ENCODE measurements around the gene AKR1E2.

Gene AKR1E2

GRCh38 chr10:4851846-4852245 lies 25.8 kb downstream of the AKR1E2 start:
- DNase-seq (ENCODE audit: low read depth): no peak
- H3K4me3 ChIP-seq (ENCODE audit: low read depth, low read length): no peak overlapping the region
- TF ChIP-seq, protein P1, sequence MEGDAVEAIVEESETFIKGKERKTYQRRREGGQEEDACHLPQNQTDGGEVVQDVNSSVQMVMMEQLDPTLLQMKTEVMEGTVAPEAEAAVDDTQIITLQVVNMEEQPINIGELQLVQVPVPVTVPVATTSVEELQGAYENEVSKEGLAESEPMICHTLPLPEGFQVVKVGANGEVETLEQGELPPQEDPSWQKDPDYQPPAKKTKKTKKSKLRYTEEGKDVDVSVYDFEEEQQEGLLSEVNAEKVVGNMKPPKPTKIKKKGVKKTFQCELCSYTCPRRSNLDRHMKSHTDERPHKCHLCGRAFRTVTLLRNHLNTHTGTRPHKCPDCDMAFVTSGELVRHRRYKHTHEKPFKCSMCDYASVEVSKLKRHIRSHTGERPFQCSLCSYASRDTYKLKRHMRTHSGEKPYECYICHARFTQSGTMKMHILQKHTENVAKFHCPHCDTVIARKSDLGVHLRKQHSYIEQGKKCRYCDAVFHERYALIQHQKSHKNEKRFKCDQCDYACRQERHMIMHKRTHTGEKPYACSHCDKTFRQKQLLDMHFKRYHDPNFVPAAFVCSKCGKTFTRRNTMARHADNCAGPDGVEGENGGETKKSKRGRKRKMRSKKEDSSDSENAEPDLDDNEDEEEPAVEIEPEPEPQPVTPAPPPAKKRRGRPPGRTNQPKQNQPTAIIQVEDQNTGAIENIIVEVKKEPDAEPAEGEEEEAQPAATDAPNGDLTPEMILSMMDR (IDR thresholded peaks at IDR 0.05; ENCODE audit: low read depth, low read length, missing control alignments): no peak

GRCh38 chr10:4865945-4866661 lies 40.1 kb downstream of the AKR1E2 start:
- no peak for DNase-seq (ENCODE audit: low read depth)
- no peak overlapping the region for H3K4me3 ChIP-seq (ENCODE audit: low read depth, low read length)
- TF ChIP-seq, protein P1 (IDR thresholded peaks at IDR 0.05; ENCODE audit: low read depth, low read length, missing control alignments): no peak

GRCh38 chr10:4867109-4867519 lies 41.1 kb downstream of the AKR1E2 start:
- TF ChIP-seq, protein P1 (IDR thresholded peaks at IDR 0.05; ENCODE audit: low read depth, low read length, missing control alignments): no peak
- DNase-seq (ENCODE audit: low read depth): no peak
- no peak overlapping the region for H3K4me3 ChIP-seq (ENCODE audit: low read depth, low read length)

GRCh38 chr10:4867520-4868356 lies 41.7 kb downstream of the AKR1E2 start:
- H3K4me3 ChIP-seq (ENCODE audit: low read depth, low read length): no peak overlapping the region
- DNase-seq (ENCODE audit: low read depth): no peak
- TF ChIP-seq, protein P1 (IDR thresholded peaks at IDR 0.05; ENCODE audit: low read depth, low read length, missing control alignments): no peak

DNA sequence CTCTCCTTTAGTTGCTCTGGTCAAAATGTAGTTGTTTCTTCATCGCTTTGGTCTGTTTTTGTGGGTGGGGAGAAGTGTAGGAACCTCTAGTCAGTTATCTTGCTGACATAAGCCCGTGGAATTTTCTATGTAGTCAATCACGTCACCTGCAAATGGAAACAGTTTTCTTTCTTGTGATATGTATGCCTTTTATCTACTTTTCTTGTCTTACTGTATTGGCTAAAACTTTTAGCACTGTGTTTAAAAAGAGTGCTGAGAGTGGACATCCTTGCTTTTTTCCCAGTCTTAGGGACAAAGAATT lies 42.3 kb downstream of the AKR1E2 start:
- no peak overlapping the region for H3K4me3 ChIP-seq (ENCODE audit: low read depth, low read length)
- DNase-seq (ENCODE audit: low read depth): no peak
- TF ChIP-seq, protein P1 (IDR thresholded peaks at IDR 0.05; ENCODE audit: low read depth, low read length, missing control alignments): no peak

DNA sequence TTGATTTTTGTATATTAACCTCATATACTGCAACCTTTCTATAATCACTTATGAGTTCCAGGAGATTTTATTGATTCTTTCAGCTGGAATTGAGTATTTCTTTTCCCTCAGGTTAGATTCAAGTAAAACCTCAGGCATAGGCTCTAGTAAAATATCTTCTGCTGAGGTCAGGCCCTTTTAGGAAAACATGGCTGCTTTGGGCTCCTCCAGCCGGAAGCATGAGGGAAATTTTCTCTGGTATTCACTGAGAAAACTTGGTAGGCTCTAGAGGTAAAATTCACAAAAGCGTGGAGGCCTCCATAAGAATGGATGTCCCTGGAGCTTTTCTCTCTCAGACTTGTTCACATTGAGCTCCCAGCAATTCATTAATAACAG lies 56.7 kb downstream of the AKR1E2 start:
- H3K4me3 ChIP-seq (ENCODE audit: low read depth, low read length): no peak overlapping the region
- DNase-seq (ENCODE audit: low read depth): no peak
- TF ChIP-seq, protein P1 (IDR thresholded peaks at IDR 0.05; ENCODE audit: low read depth, low read length, missing control alignments): no peak

All from GM12864 (cell line).